ENCODE results near the gene PTPN7. TPM values are rescaled to one million over a fixed set of nuclear protein-coding genes. Genes with fewer than 3 reads are reported as not detected.
A peak's percentile ranks its signal among the peaks of the same experiment; 100 is the strongest.
"Not testable (repeated sequence)": the region's sequence is repeated elsewhere in the genome, so short reads cannot be mapped to it uniquely, and the experiment has no call there.

Gene PTPN7
- total RNA-seq, 2 donors from 2014 or later, result 2.0 to 2.9 TPM

DNA sequence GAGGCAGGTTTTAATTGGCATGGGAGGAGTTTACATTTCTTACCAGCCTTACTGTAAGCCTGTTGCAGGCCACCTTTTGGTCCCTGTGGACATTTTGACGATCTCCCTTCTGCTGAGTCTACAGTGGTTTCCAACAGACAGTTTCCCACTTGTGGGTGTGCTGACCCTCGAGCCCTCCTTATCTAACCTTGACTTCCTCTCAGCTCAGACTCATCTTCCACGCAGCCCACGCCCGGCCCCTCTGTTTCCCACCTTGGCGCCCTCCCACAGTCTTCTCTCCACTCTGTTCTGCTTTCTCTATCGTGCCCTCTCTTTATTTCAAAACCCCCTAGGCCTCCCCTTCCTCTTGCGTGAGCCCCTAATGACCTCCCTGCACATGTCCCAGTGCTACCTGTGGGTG is 9.8 kb downstream of the PTPN7 start:
- no peak overlapping the region for H3K27ac ChIP-seq
- no peaks in the 10 kb centered on the region for H3K27me3 ChIP-seq
- no peak for DNase-seq
- intact Hi-C loops (cut with DNase I), result no loop called here
- H3K36me3 ChIP-seq, result no peaks in the 10 kb centered on the region
- H3K4me1 ChIP-seq, result peaks cover 3% of the 10 kb centered on the region
- H3K9ac ChIP-seq (ENCODE audit: low read depth in 2 of 2, low read length in 2 of 2), result no peak overlapping the region
- TF ChIP-seq CTCF (IDR thresholded peaks at IDR 0.05), result no peak
- no peak overlapping the region for H3K4me3 ChIP-seq
- no peaks in the 10 kb centered on the region for H3K9me3 ChIP-seq

GRCh38 chr1:202150187-202150586 is 10.2 kb downstream of the PTPN7 start:
- intact Hi-C loops (cut with DNase I), result no loop called here
- Histone ChIP-seq H3K4me3 (no peak overlapping the region), H3K9ac (ENCODE audit: low read depth in 2 of 2, low read length in 2 of 2) (no peak overlapping the region), H3K4me1 (peaks cover 3% of the 10 kb centered on the region), H3K27ac (no peak overlapping the region), H3K36me3 (no peaks in the 10 kb centered on the region), H3K9me3 (no peaks in the 10 kb centered on the region), H3K27me3 (no peaks in the 10 kb centered on the region)
- no peak for TF ChIP-seq CTCF (IDR thresholded peaks at IDR 0.05)
- DNase-seq, result no peak

DNA sequence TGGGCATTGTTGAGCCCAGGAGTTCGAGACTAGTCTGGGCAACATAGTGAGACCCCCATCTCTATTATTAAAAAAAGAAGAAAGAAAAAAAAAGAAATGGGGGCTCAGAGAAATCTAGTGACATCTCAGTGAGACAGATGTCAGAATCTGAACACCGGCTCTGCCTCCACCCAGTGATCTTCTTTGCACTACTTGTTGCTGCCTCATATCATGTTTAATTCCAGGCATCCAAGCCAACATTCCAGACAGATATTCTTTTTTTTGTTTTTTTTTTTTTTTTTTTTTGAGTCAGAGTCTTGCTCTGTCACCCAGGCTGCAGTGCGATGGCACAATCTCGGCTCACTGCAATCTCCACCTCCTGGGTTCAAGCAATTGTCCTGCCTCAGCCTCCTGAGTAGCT is 10.8 kb downstream of the PTPN7 start:
- no peak for TF ChIP-seq CTCF (IDR thresholded peaks at IDR 0.05)
- Histone ChIP-seq H3K9me3 (no peaks in the 10 kb centered on the region), H3K27me3 (no peaks in the 10 kb centered on the region), H3K27ac (no peak overlapping the region), H3K4me1 (no peaks in the 10 kb centered on the region), H3K4me3 (no peak overlapping the region), H3K36me3 (no peaks in the 10 kb centered on the region), H3K9ac (ENCODE audit: low read depth in 2 of 2, low read length in 2 of 2) (no peak overlapping the region)
- DNase-seq, result no peak
- intact Hi-C loops (cut with DNase I), result no loop called here

- intact Hi-C loops (cut with DNase I), result no loop called here
- H3K27ac ChIP-seq, result no peak overlapping the region
- no peak overlapping the region for H3K4me3 ChIP-seq
- no peaks in the 10 kb centered on the region for H3K9me3 ChIP-seq
- no peak for TF ChIP-seq CTCF (IDR thresholded peaks at IDR 0.05)
- no peaks in the 10 kb centered on the region for H3K4me1 ChIP-seq
- DNase-seq, result no peak
- no peak overlapping the region for H3K9ac ChIP-seq (ENCODE audit: low read depth in 2 of 2, low read length in 2 of 2)
- no peaks in the 10 kb centered on the region for H3K36me3 ChIP-seq
- no peaks in the 10 kb centered on the region for H3K27me3 ChIP-seq
These were observed 12.0 kb downstream of the PTPN7 start for GRCh38 chr1:202148391-202148790.

- H3K9me3 ChIP-seq, result no peaks in the 10 kb centered on the region
- H3K27ac ChIP-seq, result no peak overlapping the region
- intact Hi-C loops (cut with DNase I), result no loop called here
- no peak overlapping the region for H3K9ac ChIP-seq (ENCODE audit: low read depth in 2 of 2, low read length in 2 of 2)
- no peak for DNase-seq
- no peaks in the 10 kb centered on the region for H3K27me3 ChIP-seq
- H3K4me3 ChIP-seq, result no peak overlapping the region
- H3K36me3 ChIP-seq, result no peaks in the 10 kb centered on the region
- H3K4me1 ChIP-seq, result no peaks in the 10 kb centered on the region
- TF ChIP-seq CTCF (IDR thresholded peaks at IDR 0.05), result no peak
These were observed 13.4 kb downstream of the PTPN7 start for GRCh38 chr1:202146993-202147392.

- intact Hi-C loops (cut with DNase I), result no loop called here
- no peak for DNase-seq
These were observed 14.1 kb downstream of the PTPN7 start for GRCh38 chr1:202146279-202146678.

DNA sequence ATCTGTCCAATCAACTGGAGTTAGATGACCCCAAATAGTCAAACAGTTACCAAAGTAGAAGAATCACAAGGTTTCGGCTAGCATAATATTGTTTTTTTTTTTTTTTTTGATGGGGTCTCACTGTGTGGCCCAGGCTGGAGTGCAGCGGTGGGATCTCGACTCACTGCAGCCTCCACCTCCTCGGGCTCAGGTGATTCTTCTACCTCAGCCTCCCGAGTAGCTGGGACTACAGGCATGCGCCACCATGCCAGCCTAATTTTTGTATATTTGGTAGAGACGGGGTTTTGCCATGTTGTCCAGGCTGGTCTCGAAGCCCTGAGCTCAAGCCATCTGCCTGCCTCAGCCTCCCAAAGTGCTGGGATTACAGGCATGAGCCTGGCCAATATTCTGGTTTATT is 14.7 kb downstream of the PTPN7 start:
- H3K4me1 ChIP-seq, H3K27ac ChIP-seq: not testable (repeated sequence)

More at GRCh38 chr1:202146279-202146678, 14.1 kb downstream of the PTPN7 start:
- Histone ChIP-seq H3K4me3 (no peak overlapping the region), H3K27ac (no peak overlapping the region), H3K36me3 (no peaks in the 10 kb centered on the region), H3K9ac (ENCODE audit: low read depth in 2 of 2, low read length in 2 of 2) (no peak overlapping the region), H3K27me3 (no peaks in the 10 kb centered on the region), H3K4me1 (no peaks in the 10 kb centered on the region), H3K9me3 (no peaks in the 10 kb centered on the region)
- TF ChIP-seq CTCF (IDR thresholded peaks at IDR 0.05), result no peak

More for the DNA sequence above, 14.7 kb downstream of the PTPN7 start:
- H3K36me3 ChIP-seq; H3K27me3 ChIP-seq; H3K4me3 ChIP-seq; DNase-seq; H3K9me3 ChIP-seq; intact Hi-C loops (cut with DNase I): not testable (repeated sequence)
- H3K9ac ChIP-seq (ENCODE audit: low read depth in 2 of 2, low read length in 2 of 2), result peak overlapping the region; percentile 81 to 95
